ENCODE results near the gene C5orf63. TPM values are rescaled to one million over a fixed set of nuclear protein-coding genes. Genes with fewer than 3 reads are reported as not detected.
A peak's percentile ranks its signal among the peaks of the same experiment; 100 is the strongest.

Gene C5orf63
- total RNA-seq, 1 donor from 2014 or later = 10.3 TPM

DNA sequence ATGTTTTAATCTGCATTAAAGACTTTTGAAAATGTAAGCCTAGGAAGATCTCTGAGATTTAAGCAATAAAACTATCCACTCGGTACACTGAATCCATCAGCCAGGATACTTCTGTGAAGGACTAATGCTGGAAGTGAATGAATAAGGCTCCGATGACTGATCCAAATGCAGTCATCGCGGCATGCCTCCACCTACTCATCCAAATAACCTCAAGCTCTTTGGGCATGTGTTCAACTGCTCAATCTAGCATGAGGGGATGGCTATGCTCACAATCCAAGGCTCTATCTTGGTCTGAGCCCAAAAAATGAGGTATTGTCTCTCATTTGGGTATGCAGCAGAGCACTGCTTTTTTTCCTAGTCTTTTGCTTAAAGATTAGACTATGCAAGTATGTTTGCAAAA, 62.1 kb downstream of the C5orf63 start:
- Histone ChIP-seq H3K27ac (replicated peaks) (peak overlapping the region; percentile 68), H3K27me3 (ENCODE audit: low read depth) (no peaks in the 10 kb centered on the region), H3K36me3 (no peaks in the 10 kb centered on the region), H3K4me1 (peaks cover 79% of the 10 kb centered on the region), H3K9me3 (replicated peaks) (no peaks in the 10 kb centered on the region), H3K4me3 (no peak overlapping the region)
- no peak for TF ChIP-seq CTCF (IDR thresholded peaks at IDR 0.05; ENCODE audit: borderline replicate concordance)
- intact Hi-C loops (cut with micrococcal nuclease) = no loop called here
- DNase-seq = no peak

GRCh38 chr5:127010362-127010761, 62.9 kb downstream of the C5orf63 start:
- no peaks in the 10 kb centered on the region for H3K36me3 ChIP-seq
- no peak for DNase-seq
- H3K27me3 ChIP-seq (ENCODE audit: low read depth) = no peaks in the 10 kb centered on the region
- no peak overlapping the region for H3K4me3 ChIP-seq
- H3K4me1 ChIP-seq = peaks cover 78% of the 10 kb centered on the region
- no peaks in the 10 kb centered on the region for H3K9me3 ChIP-seq (replicated peaks)
- intact Hi-C loops (cut with micrococcal nuclease) = no loop called here
- peak overlapping the region; percentile 68 for H3K27ac ChIP-seq (replicated peaks)
- no peak for TF ChIP-seq CTCF (IDR thresholded peaks at IDR 0.05; ENCODE audit: borderline replicate concordance)

GRCh38 chr5:127009784-127010183, 63.5 kb downstream of the C5orf63 start:
- no peak for DNase-seq
- Histone ChIP-seq H3K4me3 (no peak overlapping the region), H3K27ac (replicated peaks) (peak overlapping the region; percentile 68), H3K27me3 (ENCODE audit: low read depth) (no peaks in the 10 kb centered on the region), H3K36me3 (no peaks in the 10 kb centered on the region), H3K9me3 (replicated peaks) (no peaks in the 10 kb centered on the region), H3K4me1 (peaks cover 81% of the 10 kb centered on the region)
- no peak for TF ChIP-seq CTCF (IDR thresholded peaks at IDR 0.05; ENCODE audit: borderline replicate concordance)
- intact Hi-C loops (cut with micrococcal nuclease) = no loop called here

DNA sequence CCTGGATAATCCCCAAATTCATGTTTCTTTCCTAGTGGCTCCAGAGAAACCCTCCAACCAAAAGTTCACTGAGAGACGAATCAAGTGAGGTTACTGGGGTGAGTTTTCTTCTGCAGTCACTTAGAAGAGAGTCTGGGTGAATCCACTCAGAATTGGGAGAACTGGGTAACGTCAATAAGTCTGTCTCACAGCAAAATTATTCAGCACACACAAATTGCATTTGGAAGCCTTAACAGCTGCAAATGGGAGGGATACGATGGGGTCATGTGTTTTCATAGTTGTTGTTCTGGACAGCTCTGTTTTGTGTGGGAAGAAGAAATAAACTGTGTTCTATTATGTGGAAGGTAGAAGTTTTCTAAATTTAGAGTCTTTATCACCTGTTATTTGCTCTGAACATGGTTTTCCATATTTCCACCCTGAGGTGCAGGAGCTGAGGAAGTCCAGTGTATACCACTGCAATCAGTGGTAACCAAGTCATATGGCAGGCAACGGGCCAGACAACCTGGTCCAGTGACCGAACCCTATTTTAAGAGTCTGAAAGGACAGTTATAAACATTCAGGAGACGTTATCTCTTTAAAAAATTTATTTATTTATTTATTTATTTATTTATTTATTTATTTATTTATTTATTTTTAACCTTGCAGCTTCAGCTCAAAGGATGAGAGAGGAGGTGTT, 64.9 kb downstream of the C5orf63 start:
- Histone ChIP-seq H3K36me3 (no peaks in the 10 kb centered on the region), H3K27ac (replicated peaks) (peak overlapping the region; percentile 68), H3K4me3 (no peak overlapping the region), H3K4me1 (peaks cover 89% of the 10 kb centered on the region), H3K27me3 (ENCODE audit: low read depth) (no peaks in the 10 kb centered on the region), H3K9me3 (replicated peaks) (no peaks in the 10 kb centered on the region)
- DNase-seq = peak; percentile 63
- TF ChIP-seq CTCF (IDR thresholded peaks at IDR 0.05; ENCODE audit: borderline replicate concordance) = no peak
- intact Hi-C loops (cut with micrococcal nuclease) = no loop called here

DNA sequence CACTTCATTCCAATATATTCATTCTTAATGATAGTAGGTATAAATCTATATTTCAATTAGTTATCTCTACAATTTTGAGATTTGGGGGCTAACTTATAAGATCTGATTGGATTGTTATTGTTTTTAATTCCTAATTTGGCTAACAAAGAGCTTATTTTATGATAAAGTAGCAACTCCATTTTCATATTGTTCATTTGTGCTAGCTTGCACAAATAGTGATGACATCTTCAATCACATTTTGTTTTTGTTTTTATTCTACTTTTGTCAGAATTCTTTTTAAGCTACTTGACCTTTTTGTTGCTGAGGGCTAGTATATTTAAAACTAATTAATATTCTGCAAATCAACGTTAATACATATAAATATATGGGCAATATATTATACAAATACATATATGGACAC, 65.8 kb downstream of the C5orf63 start:
- H3K27me3 ChIP-seq (ENCODE audit: low read depth) = no peaks in the 10 kb centered on the region
- H3K27ac ChIP-seq (replicated peaks) = peak overlapping the region; percentile 68
- intact Hi-C loops (cut with micrococcal nuclease) = no loop called here
- H3K4me1 ChIP-seq = peaks cover 85% of the 10 kb centered on the region
- H3K36me3 ChIP-seq = no peaks in the 10 kb centered on the region
- H3K4me3 ChIP-seq = no peak overlapping the region
- DNase-seq = no peak
- H3K9me3 ChIP-seq (replicated peaks) = no peaks in the 10 kb centered on the region
- no peak for TF ChIP-seq CTCF (IDR thresholded peaks at IDR 0.05; ENCODE audit: borderline replicate concordance)
